Measurements from ENCODE around the gene DKC1.
A peak's percentile ranks its signal among the peaks of the same experiment; 100 is the strongest.

- TF ChIP-seq CTCF (IDR thresholded peaks at IDR 0.05) (peak in 1 of 7 experiments; percentile 2), POLR2A (IDR thresholded peaks at IDR 0.05) (no peak)
These were observed 44.8 kb upstream of the DKC1 start for GRCh38 chrX:154717824-154718223.

All from body of pancreas (tissue), 4 donors.